Uterus (tissue), 2 donors: ENCODE results near the gene CTDSPL.

Source experiments
- CTCF ChIP-seq, 4 experiments: fragments of 200-600 bp in 2 of 4; fragments of 450-650 bp in 2 of 4; sonication (generic) in 2 of 4; IDR thresholded peaks; one replicate each; pipeline ENCODE4 v1.5.1; 2016 to 2019; ENCODE audit warnings: antibody characterized with exemption in 4 of 4, mild to moderate bottlenecking in 2 of 4, moderate library complexity in 1 of 4
- POLR2A ChIP-seq, 2 donors: fragments of 450-650 bp; IDR thresholded peaks; one replicate each; pipeline ENCODE4 v1.6.1; 2016; ENCODE audit warnings: antibody characterized with exemption in 2 of 2, mild to moderate bottlenecking in 1 of 2, moderate library complexity in 1 of 2

GRCh38 chr3:38027466-38028465 is 166.1 kb downstream of the CTDSPL start:
- no peak for TF ChIP-seq CTCF (IDR thresholded peaks at IDR 0.05)
- TF ChIP-seq POLR2A (IDR thresholded peaks at IDR 0.05), result no peak
